Nephron (organoid): ENCODE results near the gene SMYD3.

Experiments
- H3K27ac Mint-ChIP-seq, 3 experiments: 2 replicates each; pipeline ENCODE4 v1.8.0; 2020; ENCODE audit warnings: mixed read lengths in 3 of 3, mild to moderate bottlenecking in 2 of 3, moderate library complexity in 1 of 3
- H3K27me3 Mint-ChIP-seq: 2 replicates; pipeline ENCODE4 v1.8.0; 2021; ENCODE audit warnings: low read depth, mild to moderate bottlenecking, moderate library complexity, mixed read lengths
- H3K36me3 Mint-ChIP-seq: 2 replicates; pipeline ENCODE4 v1.8.0; 2020; ENCODE audit warnings: low read depth, mixed read lengths
- H3K4me1 Mint-ChIP-seq: 2 replicates; pipeline ENCODE4 v1.8.0; 2020; ENCODE audit warnings: mixed read lengths
- H3K4me3 Mint-ChIP-seq, 3 experiments: 2 replicates each; pipeline ENCODE4 v1.8.0; 2020; ENCODE audit warnings: mild to moderate bottlenecking in 3 of 3, mixed read lengths in 3 of 3, moderate library complexity in 2 of 3
- H3K9me3 Mint-ChIP-seq: 2 replicates; pipeline ENCODE4 v1.8.0; 2020; ENCODE audit warnings: mixed read lengths
- TF ChIP-seq, protein P1 (sequence below), 3 experiments: fragments of 200-600 bp; sonication (generic); IDR thresholded peaks; one replicate each; pipeline ENCODE4 v1.5.0; 2021; ENCODE audit warnings: antibody characterized with exemption in 3 of 3; ENCODE audit not compliant: unreplicated experiment in 3 of 3

Gene SMYD3

DNA sequence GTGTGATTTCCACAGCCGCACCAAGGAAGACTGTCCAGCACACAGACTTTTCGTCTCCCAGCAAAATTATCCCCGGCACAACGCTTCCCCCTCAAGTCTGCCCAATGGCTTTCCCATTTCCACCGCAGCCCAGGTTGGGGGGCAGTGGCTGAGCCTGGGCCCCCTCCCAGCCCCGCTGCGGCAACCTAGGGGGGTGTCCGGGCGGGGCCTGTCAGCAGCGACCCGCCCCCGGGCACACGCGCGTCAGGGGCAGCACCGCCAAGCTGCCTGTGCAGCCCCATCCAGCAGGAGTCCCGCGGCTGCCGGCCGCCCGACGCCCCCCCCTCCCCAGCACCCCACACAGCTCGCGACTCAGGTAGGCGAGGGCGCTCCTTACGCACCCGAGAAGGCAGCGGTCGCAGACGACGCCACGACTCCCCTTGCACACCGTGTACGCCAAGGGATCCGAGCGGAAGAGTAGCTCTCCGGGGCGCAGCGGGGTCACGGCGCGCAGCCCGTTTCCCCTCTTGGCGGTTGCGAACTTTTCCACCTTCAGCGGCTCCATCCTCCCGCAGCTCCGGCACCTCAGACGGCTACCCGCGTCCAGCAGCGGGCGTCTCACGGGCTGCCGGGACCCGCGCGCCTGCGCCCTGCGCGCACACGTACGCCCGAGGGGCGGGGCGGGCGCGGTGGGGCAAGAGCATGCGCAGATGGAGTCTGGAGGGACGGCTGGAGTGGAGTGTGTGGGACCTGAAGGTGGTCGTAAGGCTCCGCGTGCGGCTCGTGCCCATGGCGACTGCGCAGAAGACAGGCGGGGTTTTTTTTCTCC, at the start of gene SMYD3:
Gene SMYD3, minus strand, starts transcription at position 606 of the 808 bp plus-strand sequence.
- TF ChIP-seq, protein P1, sequence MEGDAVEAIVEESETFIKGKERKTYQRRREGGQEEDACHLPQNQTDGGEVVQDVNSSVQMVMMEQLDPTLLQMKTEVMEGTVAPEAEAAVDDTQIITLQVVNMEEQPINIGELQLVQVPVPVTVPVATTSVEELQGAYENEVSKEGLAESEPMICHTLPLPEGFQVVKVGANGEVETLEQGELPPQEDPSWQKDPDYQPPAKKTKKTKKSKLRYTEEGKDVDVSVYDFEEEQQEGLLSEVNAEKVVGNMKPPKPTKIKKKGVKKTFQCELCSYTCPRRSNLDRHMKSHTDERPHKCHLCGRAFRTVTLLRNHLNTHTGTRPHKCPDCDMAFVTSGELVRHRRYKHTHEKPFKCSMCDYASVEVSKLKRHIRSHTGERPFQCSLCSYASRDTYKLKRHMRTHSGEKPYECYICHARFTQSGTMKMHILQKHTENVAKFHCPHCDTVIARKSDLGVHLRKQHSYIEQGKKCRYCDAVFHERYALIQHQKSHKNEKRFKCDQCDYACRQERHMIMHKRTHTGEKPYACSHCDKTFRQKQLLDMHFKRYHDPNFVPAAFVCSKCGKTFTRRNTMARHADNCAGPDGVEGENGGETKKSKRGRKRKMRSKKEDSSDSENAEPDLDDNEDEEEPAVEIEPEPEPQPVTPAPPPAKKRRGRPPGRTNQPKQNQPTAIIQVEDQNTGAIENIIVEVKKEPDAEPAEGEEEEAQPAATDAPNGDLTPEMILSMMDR (IDR thresholded peaks at IDR 0.05; ENCODE audit: unreplicated experiment in 3 of 3): peak in 1 of 3 experiments; percentile 13
- peak within 1 kb of the TSS; percentile 54 to 84 (median 71) for H3K27ac Mint-ChIP-seq
- H3K4me1 Mint-ChIP-seq: peaks cover 13% of the 10 kb centered on the region
- H3K9me3 Mint-ChIP-seq: no peaks in the 10 kb centered on the region
- H3K36me3 Mint-ChIP-seq: no peaks in the 10 kb centered on the region
- H3K27me3 Mint-ChIP-seq: peaks cover 6% of the 10 kb centered on the region
- peak within 1 kb of the TSS; percentile 81 to 91 (median 89) for H3K4me3 Mint-ChIP-seq

DNA sequence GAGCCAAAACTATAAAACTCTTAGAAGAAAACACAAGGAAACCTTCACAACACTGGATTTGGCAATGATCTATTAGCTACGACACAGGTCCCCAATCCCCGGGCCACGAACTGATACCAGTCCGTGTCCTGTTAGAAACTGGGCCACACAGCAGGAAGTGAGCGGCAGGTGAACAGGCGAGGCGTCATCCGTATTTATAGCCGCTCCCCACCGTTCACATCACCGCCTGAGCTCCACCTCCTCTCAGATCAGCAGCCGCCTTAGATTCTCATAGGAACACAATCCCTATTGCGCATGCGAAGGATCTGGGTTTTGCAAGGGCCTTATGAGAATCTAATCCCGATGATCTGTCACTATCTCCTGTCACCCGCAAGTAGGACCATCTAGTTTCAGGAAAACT, 47.1 kb upstream of the SMYD3 start:
- no peaks in the 10 kb centered on the region for H3K9me3 Mint-ChIP-seq
- H3K27me3 Mint-ChIP-seq: no peaks in the 10 kb centered on the region
- H3K4me3 Mint-ChIP-seq: no peak overlapping the region
- TF ChIP-seq, protein P1 (IDR thresholded peaks at IDR 0.05; ENCODE audit: unreplicated experiment in 3 of 3): no peak
- H3K4me1 Mint-ChIP-seq: no peaks in the 10 kb centered on the region
- H3K36me3 Mint-ChIP-seq: peaks cover 54% of the 10 kb centered on the region
- no peak overlapping the region for H3K27ac Mint-ChIP-seq

DNA sequence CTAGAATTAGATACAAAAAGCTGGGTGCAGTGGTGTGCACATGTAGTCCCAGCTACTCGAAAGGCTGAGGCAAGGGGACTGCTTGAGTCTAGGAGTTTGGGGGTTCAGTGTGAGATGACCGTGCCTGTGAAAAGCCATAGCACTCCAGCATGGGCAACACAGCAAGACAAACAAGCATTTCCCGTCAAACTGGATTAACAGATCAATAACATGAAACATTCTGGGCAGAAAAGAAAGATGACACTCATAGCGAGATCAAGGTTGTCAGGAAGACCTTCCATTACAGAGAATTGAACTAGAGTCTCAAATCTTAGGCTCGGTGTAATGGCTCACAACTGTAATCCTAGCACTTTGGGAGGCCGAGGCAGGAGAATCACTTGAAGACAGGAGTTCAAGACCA, 45.0 kb upstream of the SMYD3 start:
- Mint-ChIP-seq H3K27me3 (no peaks in the 10 kb centered on the region), H3K4me1 (no peaks in the 10 kb centered on the region), H3K4me3 (no peak overlapping the region), H3K9me3 (no peaks in the 10 kb centered on the region), H3K36me3 (peaks cover 50% of the 10 kb centered on the region), H3K27ac (no peak overlapping the region)
- TF ChIP-seq, protein P1 (IDR thresholded peaks at IDR 0.05; ENCODE audit: unreplicated experiment in 3 of 3): no peak

GRCh38 chr1:246550402-246550801, 43.3 kb upstream of the SMYD3 start:
- H3K4me3 Mint-ChIP-seq: no peak overlapping the region
- TF ChIP-seq, protein P1 (IDR thresholded peaks at IDR 0.05; ENCODE audit: unreplicated experiment in 3 of 3): no peak
- H3K27ac Mint-ChIP-seq: no peak overlapping the region
- H3K36me3 Mint-ChIP-seq: peaks cover 46% of the 10 kb centered on the region
- no peaks in the 10 kb centered on the region for H3K4me1 Mint-ChIP-seq
- H3K27me3 Mint-ChIP-seq: no peaks in the 10 kb centered on the region
- no peaks in the 10 kb centered on the region for H3K9me3 Mint-ChIP-seq

DNA sequence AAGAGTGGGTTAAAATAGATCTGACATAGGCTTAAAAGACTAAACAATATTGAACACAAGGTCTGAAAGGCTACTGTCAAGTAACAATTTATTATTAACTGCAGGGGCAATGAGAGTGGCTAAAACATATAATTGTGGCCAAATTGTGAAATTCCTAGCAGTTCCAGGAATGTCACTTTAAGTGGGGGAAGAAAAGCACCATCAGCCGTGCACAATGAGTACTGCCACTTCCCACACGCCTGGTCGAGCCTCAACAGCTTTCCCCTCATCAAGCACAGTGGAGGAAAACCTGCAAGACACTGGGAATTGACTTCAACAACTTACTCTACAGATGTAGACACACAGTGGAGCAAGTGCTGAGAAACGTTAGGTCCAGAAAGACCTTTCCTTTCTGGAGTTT, 42.6 kb upstream of the SMYD3 start:
- no peaks in the 10 kb centered on the region for H3K9me3 Mint-ChIP-seq
- H3K36me3 Mint-ChIP-seq: peaks cover 40% of the 10 kb centered on the region
- no peaks in the 10 kb centered on the region for H3K27me3 Mint-ChIP-seq
- no peak overlapping the region for H3K27ac Mint-ChIP-seq
- H3K4me1 Mint-ChIP-seq: no peaks in the 10 kb centered on the region
- TF ChIP-seq, protein P1 (IDR thresholded peaks at IDR 0.05; ENCODE audit: unreplicated experiment in 3 of 3): no peak
- H3K4me3 Mint-ChIP-seq: no peak overlapping the region

DNA sequence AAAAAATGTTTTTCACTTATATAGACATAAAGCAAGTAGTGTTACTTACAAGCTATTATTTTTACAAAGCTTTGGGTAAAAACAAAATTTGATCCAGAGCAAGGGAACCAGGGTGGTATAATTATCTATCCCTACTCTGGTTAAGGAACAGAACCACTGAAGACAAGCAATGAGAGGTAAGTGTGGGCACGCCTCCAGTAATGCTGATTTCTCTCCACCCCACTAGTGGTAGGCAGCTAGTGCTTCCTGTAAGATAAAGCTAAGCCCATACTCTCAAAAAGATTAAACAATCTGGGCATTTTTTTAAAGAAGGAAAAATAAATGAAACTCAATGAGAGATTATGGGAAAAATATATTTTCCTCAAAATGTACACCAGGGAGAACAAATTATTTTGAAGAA, 36.9 kb upstream of the SMYD3 start:
- Mint-ChIP-seq H3K27ac (no peak overlapping the region), H3K4me1 (no peaks in the 10 kb centered on the region), H3K9me3 (no peaks in the 10 kb centered on the region), H3K27me3 (no peaks in the 10 kb centered on the region), H3K36me3 (peaks cover 30% of the 10 kb centered on the region), H3K4me3 (no peak overlapping the region)
- TF ChIP-seq, protein P1 (IDR thresholded peaks at IDR 0.05; ENCODE audit: unreplicated experiment in 3 of 3): no peak
